Measurements from ENCODE around the gene KCNG3. TPM values are rescaled to one million over a fixed set of nuclear protein-coding genes. Genes with fewer than 3 reads are reported as not detected.

Gene KCNG3
- total RNA-seq, 1 donor from 2014 or later, result 0.18 TPM

GRCh38 chr2:42522035-42522434 lies 28.3 kb upstream of the KCNG3 start:
- Mint-ChIP-seq H3K36me3 (no peaks in the 10 kb centered on the region), H3K4me3 (no peak overlapping the region), H3K4me1 (peaks cover 4% of the 10 kb centered on the region), H3K27me3 (ENCODE audit: low read depth) (no peaks in the 10 kb centered on the region), H3K9me3 (peaks cover 4% of the 10 kb centered on the region), H3K27ac (no peak overlapping the region)
- TF ChIP-seq, protein P1, sequence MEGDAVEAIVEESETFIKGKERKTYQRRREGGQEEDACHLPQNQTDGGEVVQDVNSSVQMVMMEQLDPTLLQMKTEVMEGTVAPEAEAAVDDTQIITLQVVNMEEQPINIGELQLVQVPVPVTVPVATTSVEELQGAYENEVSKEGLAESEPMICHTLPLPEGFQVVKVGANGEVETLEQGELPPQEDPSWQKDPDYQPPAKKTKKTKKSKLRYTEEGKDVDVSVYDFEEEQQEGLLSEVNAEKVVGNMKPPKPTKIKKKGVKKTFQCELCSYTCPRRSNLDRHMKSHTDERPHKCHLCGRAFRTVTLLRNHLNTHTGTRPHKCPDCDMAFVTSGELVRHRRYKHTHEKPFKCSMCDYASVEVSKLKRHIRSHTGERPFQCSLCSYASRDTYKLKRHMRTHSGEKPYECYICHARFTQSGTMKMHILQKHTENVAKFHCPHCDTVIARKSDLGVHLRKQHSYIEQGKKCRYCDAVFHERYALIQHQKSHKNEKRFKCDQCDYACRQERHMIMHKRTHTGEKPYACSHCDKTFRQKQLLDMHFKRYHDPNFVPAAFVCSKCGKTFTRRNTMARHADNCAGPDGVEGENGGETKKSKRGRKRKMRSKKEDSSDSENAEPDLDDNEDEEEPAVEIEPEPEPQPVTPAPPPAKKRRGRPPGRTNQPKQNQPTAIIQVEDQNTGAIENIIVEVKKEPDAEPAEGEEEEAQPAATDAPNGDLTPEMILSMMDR (IDR thresholded peaks at IDR 0.05; ENCODE audit: unreplicated experiment), result no peak
- no peak for DNase-seq (ENCODE audit: low spot score in 2 of 2, unreplicated experiment in 2 of 2)

GRCh38 chr2:42519624-42520023 lies 25.8 kb upstream of the KCNG3 start:
- H3K4me1 Mint-ChIP-seq, result peaks cover 4% of the 10 kb centered on the region
- TF ChIP-seq, protein P1 (IDR thresholded peaks at IDR 0.05; ENCODE audit: unreplicated experiment), result no peak
- DNase-seq (ENCODE audit: low spot score in 2 of 2, unreplicated experiment in 2 of 2), result no peak
- H3K9me3 Mint-ChIP-seq, result peaks cover 4% of the 10 kb centered on the region
- H3K36me3 Mint-ChIP-seq, result no peaks in the 10 kb centered on the region
- no peaks in the 10 kb centered on the region for H3K27me3 Mint-ChIP-seq (ENCODE audit: low read depth)
- no peak overlapping the region for H3K4me3 Mint-ChIP-seq
- no peak overlapping the region for H3K27ac Mint-ChIP-seq

- Mint-ChIP-seq H3K36me3 (no peaks in the 10 kb centered on the region), H3K27ac (no peak overlapping the region), H3K27me3 (ENCODE audit: low read depth) (no peaks in the 10 kb centered on the region), H3K9me3 (peaks cover 4% of the 10 kb centered on the region), H3K4me1 (peaks cover 2% of the 10 kb centered on the region), H3K4me3 (no peak overlapping the region)
- TF ChIP-seq, protein P1 (IDR thresholded peaks at IDR 0.05; ENCODE audit: unreplicated experiment), result no peak
- DNase-seq (ENCODE audit: low spot score in 2 of 2, unreplicated experiment in 2 of 2), result no peak
Observed at GRCh38 chr2:42516418-42516901, 22.7 kb upstream of the KCNG3 start.

DNA sequence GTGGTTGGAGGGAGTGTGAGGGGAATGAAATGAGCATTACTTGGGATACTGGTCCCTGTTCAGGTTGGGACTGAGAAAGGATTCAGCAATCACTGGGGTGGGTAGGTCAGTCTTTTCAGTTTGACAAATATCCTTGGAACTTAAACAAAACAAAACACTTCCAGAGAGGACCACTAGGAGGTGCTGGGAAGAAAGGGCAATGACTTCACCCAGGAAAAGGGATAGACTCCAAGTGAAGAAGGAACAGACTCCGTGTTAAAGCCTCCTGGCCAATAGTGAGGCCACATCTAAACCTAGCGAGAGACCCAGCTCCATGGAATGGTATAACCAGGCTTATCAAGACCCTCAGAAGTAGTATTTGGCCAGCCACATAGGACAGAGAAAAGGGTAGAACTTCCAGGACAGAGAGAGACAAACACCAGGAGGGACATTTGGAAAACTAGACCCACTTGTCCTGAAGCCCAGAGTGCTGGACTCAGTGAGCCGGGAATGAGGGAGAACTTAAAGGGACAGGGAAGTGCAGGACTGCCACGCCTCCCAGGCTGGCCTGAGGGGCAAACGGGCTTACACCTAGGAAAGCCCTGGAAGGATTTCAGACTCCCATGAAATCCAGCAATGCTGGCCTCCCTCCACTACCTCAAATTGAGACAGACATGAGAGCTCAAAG lies 19.6 kb upstream of the KCNG3 start:
- peaks cover 11% of the 10 kb centered on the region for H3K4me1 Mint-ChIP-seq
- no peak overlapping the region for H3K27ac Mint-ChIP-seq
- no peaks in the 10 kb centered on the region for H3K9me3 Mint-ChIP-seq
- TF ChIP-seq, protein P1 (IDR thresholded peaks at IDR 0.05; ENCODE audit: unreplicated experiment), result peak; percentile 52
- no peaks in the 10 kb centered on the region for H3K36me3 Mint-ChIP-seq
- no peak overlapping the region for H3K4me3 Mint-ChIP-seq
- no peak for DNase-seq (ENCODE audit: low spot score in 2 of 2, unreplicated experiment in 2 of 2)
- H3K27me3 Mint-ChIP-seq (ENCODE audit: low read depth), result no peaks in the 10 kb centered on the region

GRCh38 chr2:42510608-42511243 lies 16.9 kb upstream of the KCNG3 start:
- DNase-seq (ENCODE audit: low spot score in 2 of 2, unreplicated experiment in 2 of 2), result no peak

More at GRCh38 chr2:42510608-42511243, 16.9 kb upstream of the KCNG3 start:
- peak overlapping the region; percentile 49 for H3K27ac Mint-ChIP-seq
- TF ChIP-seq, protein P1 (IDR thresholded peaks at IDR 0.05; ENCODE audit: unreplicated experiment), result no peak
- H3K27me3 Mint-ChIP-seq (ENCODE audit: low read depth), result no peaks in the 10 kb centered on the region
- H3K9me3 Mint-ChIP-seq, result no peaks in the 10 kb centered on the region
- peaks cover 11% of the 10 kb centered on the region for H3K4me1 Mint-ChIP-seq
- no peaks in the 10 kb centered on the region for H3K36me3 Mint-ChIP-seq
- H3K4me3 Mint-ChIP-seq, result no peak overlapping the region
